ENCODE measurements around the gene PAK1. TPM values are rescaled to one million over a fixed set of nuclear protein-coding genes. Genes with fewer than 3 reads are reported as not detected.

The PAK1 gene
- total and polyA plus RNA-seq, 10 of the 15 experiments (the other 5 are each of a cell fraction or from before 2014, with no cell fraction given) = 43.8 to 321 (median 110) TPM

DNA sequence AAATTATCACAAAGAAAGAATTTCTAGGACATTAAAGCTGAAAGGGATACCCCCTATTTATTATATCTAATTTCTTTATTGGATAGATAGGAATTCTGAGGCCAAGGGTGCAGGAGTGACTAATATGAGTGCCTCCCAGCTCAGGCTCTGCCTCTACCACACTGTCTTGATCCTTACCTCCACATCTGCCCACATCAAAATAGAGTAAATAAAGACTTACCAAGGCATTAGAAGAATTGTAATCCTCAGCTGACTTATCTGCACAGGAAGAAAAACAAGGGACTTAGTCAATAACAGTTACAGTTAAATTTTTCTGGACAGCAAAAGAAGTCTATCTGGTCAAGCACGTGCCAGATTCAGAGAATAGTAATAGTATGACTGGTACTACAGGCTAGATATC lies 99.8 kb downstream of the PAK1 start (continued):
- TF ChIP-seq, protein P1, sequence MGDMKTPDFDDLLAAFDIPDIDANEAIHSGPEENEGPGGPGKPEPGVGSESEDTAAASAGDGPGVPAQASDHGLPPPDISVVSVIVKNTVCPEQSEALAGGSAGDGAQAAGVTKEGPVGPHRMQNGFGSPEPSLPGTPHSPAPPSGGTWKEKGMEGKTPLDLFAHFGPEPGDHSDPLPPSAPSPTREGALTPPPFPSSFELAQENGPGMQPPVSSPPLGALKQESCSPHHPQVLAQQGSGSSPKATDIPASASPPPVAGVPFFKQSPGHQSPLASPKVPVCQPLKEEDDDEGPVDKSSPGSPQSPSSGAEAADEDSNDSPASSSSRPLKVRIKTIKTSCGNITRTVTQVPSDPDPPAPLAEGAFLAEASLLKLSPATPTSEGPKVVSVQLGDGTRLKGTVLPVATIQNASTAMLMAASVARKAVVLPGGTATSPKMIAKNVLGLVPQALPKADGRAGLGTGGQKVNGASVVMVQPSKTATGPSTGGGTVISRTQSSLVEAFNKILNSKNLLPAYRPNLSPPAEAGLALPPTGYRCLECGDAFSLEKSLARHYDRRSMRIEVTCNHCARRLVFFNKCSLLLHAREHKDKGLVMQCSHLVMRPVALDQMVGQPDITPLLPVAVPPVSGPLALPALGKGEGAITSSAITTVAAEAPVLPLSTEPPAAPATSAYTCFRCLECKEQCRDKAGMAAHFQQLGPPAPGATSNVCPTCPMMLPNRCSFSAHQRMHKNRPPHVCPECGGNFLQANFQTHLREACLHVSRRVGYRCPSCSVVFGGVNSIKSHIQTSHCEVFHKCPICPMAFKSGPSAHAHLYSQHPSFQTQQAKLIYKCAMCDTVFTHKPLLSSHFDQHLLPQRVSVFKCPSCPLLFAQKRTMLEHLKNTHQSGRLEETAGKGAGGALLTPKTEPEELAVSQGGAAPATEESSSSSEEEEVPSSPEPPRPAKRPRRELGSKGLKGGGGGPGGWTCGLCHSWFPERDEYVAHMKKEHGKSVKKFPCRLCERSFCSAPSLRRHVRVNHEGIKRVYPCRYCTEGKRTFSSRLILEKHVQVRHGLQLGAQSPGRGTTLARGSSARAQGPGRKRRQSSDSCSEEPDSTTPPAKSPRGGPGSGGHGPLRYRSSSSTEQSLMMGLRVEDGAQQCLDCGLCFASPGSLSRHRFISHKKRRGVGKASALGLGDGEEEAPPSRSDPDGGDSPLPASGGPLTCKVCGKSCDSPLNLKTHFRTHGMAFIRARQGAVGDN (IDR thresholded peaks at IDR 0.05) = no peak
- no peak for TF ChIP-seq STAT3 (IDR thresholded peaks at IDR 0.05; ENCODE audit: low read depth, low read length)
- TF ChIP-seq MYB (IDR thresholded peaks at IDR 0.05; ENCODE audit: borderline replicate concordance, low read depth, low read length) = no peak
- TF ChIP-seq, protein P2, sequence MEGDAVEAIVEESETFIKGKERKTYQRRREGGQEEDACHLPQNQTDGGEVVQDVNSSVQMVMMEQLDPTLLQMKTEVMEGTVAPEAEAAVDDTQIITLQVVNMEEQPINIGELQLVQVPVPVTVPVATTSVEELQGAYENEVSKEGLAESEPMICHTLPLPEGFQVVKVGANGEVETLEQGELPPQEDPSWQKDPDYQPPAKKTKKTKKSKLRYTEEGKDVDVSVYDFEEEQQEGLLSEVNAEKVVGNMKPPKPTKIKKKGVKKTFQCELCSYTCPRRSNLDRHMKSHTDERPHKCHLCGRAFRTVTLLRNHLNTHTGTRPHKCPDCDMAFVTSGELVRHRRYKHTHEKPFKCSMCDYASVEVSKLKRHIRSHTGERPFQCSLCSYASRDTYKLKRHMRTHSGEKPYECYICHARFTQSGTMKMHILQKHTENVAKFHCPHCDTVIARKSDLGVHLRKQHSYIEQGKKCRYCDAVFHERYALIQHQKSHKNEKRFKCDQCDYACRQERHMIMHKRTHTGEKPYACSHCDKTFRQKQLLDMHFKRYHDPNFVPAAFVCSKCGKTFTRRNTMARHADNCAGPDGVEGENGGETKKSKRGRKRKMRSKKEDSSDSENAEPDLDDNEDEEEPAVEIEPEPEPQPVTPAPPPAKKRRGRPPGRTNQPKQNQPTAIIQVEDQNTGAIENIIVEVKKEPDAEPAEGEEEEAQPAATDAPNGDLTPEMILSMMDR (IDR thresholded peaks at IDR 0.05 in 2 of 3, conservative IDR thresholded peaks at IDR 0.05 in 1 of 3; ENCODE audit: control insufficient read depth in 2 of 3, extremely low read depth in 1 of 3, insufficient read depth in 1 of 3, low read depth in 3 of 3, low read length in 3 of 3) = no peak
- no peak for TF ChIP-seq CBX3 (IDR thresholded peaks at IDR 0.05; ENCODE audit: borderline replicate concordance, low read depth)

DNA sequence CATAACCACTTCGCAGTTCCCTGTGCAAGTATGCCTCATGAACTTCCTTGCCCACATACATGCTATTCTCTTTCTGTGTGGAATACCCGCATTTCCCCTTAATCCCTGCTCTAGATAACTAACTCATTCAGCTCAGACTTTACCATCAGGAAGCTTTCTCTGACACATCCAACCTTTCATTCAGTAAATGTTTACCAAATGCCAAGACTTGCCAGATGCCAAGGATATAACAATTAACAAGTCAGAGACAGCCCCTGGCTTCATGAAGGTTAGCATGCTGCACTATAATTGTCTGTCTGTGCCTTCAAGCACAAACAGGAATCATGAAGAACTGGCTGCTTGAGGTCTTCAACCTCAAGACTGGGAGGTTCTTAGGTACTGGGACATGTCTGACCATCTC lies 101.2 kb downstream of the PAK1 start:
- H3K4me2 ChIP-seq (ENCODE audit: control insufficient read depth, insufficient read depth) = no peak overlapping the region
- H3K27me3 ChIP-seq (replicated peaks in 1 of 2; ENCODE audit: control insufficient read depth in 2 of 2, insufficient read depth in 2 of 2, low read length in 1 of 2) = no peaks in the 10 kb centered on the region
- RAD21 ChIA-PET (ENCODE audit: unreplicated experiment) = interaction anchor here (0.6 kb wide), 1 partner anchor 12 kb away, joined by 3 read pairs; no protein-coding TSS in a partner anchor
- SMC1A ChIA-PET (ENCODE audit: uncharacterized antibody, unreplicated experiment) = no interaction called here
- H3K36me3 ChIP-seq (ENCODE audit: control insufficient read depth in 2 of 2, insufficient read depth in 2 of 2, low read length in 1 of 2) = peaks cover 3 to 30% of the 10 kb centered on the region in 2 experiments
- FAIRE-seq (no peak), DNase-seq (ENCODE audit: low read depth, low spot score) (no peak), ATAC-seq (no peak)
- no peaks in the 10 kb centered on the region for H3K4me1 ChIP-seq (ENCODE audit: control insufficient read depth, insufficient read depth, low read length)
- POLR2A ChIA-PET = no interaction called here
- in situ Hi-C loops (cut with MboI) = no loop called here
- no peaks in the 10 kb centered on the region for H3K79me2 ChIP-seq (ENCODE audit: control insufficient read depth, insufficient read depth, low read length)
- H3K9me3 ChIP-seq (replicated peaks; ENCODE audit: control insufficient read depth, insufficient read depth, low read length) = no peaks in the 10 kb centered on the region
- BruUV-seq (replicated peaks) = no TSS peak
- CTCF ChIA-PET = interaction anchor here (0.7 to 1.4 kb wide), 2 partner anchors 9 to 1743 kb away, joined by 3 to 4 read pairs; no protein-coding TSS in a partner anchor
- H3K27ac ChIP-seq (ENCODE audit: control insufficient read depth, insufficient read depth) = no peak overlapping the region
- no peaks in the 10 kb centered on the region for H4K20me1 ChIP-seq (ENCODE audit: control insufficient read depth, insufficient read depth)
- intact Hi-C loops (cut with micrococcal nuclease; ENCODE audit: unreplicated experiment) = loop anchor here (10.0 kb wide), 1 partner anchor 242 kb away; no protein-coding TSS in a partner anchor
- 100% methylated on average over 2 of the region's 2 CpGs for WGBS (ENCODE audit: insufficient coverage, insufficient replicate concordance, low lambda C conversion rate, missing lambda C conversion rate)
- H3K4me3 ChIP-seq = no peak overlapping the region
- H2AFZ ChIP-seq (ENCODE audit: control insufficient read depth, low read depth, low read length) = no peak overlapping the region
- no peak overlapping the region for H3K9ac ChIP-seq (ENCODE audit: control insufficient read depth, insufficient read depth, low read length)
- TF ChIP-seq SMAD5 (IDR thresholded peaks at IDR 0.05; ENCODE audit: low read depth) = no peak
- no peak for TF ChIP-seq CHD2 (IDR thresholded peaks at IDR 0.05; ENCODE audit: borderline replicate concordance, low read depth, low read length)
- TF ChIP-seq KAT2A (conservative IDR thresholded peaks at IDR 0.05; ENCODE audit: control insufficient read depth, low read depth, low read length) = no peak
- TF ChIP-seq KLF5 (IDR thresholded peaks at IDR 0.05; ENCODE audit: partially characterized antibody) = no peak
- TF ChIP-seq, protein P3, sequence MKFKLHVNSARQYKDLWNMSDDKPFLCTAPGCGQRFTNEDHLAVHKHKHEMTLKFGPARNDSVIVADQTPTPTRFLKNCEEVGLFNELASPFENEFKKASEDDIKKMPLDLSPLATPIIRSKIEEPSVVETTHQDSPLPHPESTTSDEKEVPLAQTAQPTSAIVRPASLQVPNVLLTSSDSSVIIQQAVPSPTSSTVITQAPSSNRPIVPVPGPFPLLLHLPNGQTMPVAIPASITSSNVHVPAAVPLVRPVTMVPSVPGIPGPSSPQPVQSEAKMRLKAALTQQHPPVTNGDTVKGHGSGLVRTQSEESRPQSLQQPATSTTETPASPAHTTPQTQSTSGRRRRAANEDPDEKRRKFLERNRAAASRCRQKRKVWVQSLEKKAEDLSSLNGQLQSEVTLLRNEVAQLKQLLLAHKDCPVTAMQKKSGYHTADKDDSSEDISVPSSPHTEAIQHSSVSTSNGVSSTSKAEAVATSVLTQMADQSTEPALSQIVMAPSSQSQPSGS (IDR thresholded peaks at IDR 0.05; ENCODE audit: low read length) = no peak
- TF ChIP-seq ASH2L (IDR thresholded peaks at IDR 0.05; ENCODE audit: borderline replicate concordance, low read depth) = no peak
- TF ChIP-seq PKNOX1 (IDR thresholded peaks at IDR 0.05) = no peak
- no peak for TF ChIP-seq YY1 (IDR thresholded peaks at IDR 0.05; ENCODE audit: low read depth, low read length)

All from GM12878 (cell line).